Stimulated activated CD8-positive, alpha-beta memory T cell treated with anti-CD3 and anti-CD28 coated beads, Interleukin-7, amount 100 ng/mL, for 24 hours (primary cell): ENCODE data around the gene BCL3.
"Not testable (repeated sequence)": the region's sequence is repeated elsewhere in the genome, so short reads cannot be mapped to it uniquely, and the experiment has no call there.

Source experiments
- DNase-seq: peaks from one replicate; pipeline ENCODE4 v3.0.0-alpha.2; 2020; ENCODE audit warnings: low read depth

Gene BCL3, protein sequence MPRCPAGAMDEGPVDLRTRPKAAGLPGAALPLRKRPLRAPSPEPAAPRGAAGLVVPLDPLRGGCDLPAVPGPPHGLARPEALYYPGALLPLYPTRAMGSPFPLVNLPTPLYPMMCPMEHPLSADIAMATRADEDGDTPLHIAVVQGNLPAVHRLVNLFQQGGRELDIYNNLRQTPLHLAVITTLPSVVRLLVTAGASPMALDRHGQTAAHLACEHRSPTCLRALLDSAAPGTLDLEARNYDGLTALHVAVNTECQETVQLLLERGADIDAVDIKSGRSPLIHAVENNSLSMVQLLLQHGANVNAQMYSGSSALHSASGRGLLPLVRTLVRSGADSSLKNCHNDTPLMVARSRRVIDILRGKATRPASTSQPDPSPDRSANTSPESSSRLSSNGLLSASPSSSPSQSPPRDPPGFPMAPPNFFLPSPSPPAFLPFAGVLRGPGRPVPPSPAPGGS

GRCh38 chr19:44748426-44749254 lies at the start of gene BCL3:
TSS of gene BCL3 (plus strand) at chr19:44748708. CDS start at chr19:44748791, 83 bp downstream.
- DNase-seq, result peak; percentile 28

GRCh38 chr19:44700547-44700946 lies 48.0 kb upstream of the BCL3 start:
- no peak for DNase-seq

GRCh38 chr19:44701228-44701627 lies 47.3 kb upstream of the BCL3 start:
- DNase-seq, result no peak

GRCh38 chr19:44702551-44703176 lies 45.8 kb upstream of the BCL3 start:
- no peak for DNase-seq

DNA sequence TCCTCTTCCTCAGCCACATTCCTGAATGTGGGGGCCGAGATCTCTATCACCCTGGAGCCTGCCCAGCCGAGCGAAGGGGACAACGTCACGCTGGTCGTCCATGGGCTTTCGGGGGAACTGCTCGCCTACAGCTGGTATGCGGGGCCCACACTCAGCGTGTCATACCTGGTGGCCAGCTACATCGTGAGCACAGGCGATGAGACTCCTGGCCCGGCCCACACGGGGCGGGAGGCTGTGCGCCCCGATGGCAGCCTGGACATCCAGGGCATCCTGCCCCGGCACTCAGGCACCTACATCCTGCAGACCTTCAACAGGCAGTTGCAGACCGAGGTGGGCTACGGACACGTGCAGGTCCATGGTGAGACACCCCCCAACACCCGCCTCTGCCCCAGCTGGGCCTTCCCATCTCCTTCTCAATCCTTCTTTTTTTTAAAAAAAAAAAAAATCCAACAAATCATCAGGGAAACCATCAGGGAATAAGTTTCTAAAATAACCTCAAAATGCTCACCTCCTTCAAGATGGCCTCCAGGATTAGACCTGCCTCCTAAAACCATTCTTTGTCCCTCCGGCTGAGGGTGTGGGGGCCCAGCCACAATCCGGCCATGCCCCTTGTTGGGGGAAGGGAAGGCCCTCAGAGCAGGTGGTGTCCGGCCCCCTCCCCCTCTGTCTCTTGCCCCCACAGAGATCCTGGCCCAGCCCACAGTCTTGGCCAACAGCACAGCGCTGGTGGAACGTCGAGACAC lies 45.0 kb upstream of the BCL3 start:
- DNase-seq, result no peak

DNA sequence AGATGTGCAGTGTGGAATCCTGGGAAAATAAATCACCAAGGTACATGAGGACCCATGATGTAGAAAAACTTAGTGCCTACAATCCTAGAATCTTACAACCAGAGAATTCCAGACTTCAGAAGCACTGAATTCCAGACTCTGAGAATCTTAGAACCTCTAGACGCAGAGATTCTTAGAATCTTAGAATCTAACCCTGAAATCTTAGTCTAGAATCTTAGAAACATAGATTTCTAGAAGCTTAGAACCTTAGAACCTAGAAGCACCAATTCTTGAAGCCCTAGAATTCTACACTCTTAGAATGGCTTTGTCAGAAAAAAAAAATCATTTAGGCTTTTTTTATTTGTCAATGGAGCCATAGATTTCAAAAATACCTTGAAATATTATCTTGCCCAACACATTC lies 43.5 kb upstream of the BCL3 start:
- no peak for DNase-seq

DNA sequence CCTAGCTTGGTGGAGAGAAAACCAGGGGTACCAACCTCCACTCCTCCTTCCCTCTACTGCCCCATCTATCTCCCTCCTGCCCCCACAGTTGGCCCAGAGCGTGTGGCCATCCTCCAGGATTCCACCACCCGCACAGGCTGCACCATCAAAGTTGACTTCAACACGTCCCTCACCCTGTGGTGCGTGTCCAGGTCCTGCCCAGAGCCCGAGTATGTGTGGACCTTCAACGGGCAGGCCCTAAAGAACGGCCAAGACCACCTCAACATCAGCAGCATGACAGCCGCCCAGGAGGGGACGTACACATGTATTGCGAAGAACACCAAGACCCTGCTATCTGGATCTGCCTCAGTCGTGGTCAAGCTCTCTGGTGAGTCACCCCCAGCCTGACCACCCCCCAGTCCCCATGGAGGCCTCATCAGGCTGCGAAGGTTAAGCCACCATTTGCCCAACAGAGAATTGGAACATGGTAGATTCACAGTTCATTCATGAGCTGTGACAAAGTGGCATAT lies 43.0 kb upstream of the BCL3 start:
- no peak for DNase-seq

- DNase-seq, result no peak
These were observed 41.8 kb upstream of the BCL3 start for GRCh38 chr19:44706506-44707236.

DNA sequence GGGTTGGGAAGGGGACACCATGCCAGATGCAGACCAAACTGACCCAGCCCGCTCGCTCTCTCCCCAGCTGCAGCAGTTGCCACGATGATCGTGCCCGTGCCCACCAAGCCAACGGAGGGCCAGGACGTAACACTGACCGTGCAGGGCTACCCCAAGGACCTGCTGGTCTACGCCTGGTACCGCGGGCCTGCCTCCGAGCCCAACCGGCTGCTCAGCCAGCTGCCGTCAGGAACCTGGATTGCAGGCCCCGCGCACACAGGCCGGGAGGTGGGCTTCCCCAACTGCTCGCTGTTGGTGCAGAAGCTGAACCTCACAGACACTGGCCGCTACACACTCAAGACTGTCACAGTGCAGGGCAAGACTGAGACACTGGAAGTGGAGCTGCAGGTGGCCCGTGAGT lies 40.7 kb upstream of the BCL3 start:
- DNase-seq, result no peak

GRCh38 chr19:44708940-44709339 lies 39.6 kb upstream of the BCL3 start:
- no peak for DNase-seq

DNA sequence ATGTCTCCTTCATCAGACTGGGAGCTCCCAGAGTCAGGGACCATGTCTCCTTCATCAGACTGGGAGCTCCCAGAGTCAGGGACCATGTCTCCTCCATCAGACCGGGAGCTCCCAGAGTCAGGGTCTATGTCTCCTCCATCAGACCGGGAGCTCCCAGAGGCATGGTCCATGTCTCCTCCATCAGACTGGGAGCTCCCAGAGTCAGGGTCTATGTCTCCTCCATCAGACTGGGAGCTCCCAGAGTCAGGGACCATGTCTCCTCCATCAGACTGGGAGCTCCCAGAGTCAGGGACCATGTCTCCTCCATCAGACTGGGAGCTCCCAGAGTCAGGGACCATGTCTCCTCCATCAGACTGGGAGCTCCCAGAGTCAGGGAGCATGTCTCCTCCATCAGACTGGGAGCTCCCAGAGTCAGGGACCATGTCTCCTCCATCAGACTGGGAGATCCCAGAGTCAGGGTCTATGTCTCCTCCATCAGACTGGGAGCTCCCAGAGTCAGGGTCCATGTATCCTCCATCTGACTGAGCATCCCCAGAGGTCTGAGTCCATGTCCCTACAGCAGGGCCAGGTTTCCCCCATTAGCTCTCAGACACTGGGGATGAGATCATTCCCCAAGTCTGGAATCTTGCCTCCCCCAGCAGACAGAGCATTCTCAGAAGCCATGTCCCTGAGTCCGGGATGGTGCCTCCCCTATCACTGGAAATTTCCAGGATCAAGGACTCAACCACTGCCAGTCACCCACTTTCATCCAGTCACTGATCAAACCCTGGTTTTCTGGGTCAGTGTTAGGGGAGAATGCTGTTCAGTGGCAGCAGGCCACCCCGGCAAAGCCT lies 38.9 kb upstream of the BCL3 start:
- DNase-seq, result not testable (repeated sequence)

GRCh38 chr19:44710483-44710882 lies 38.0 kb upstream of the BCL3 start:
- DNase-seq, result no peak

DNA sequence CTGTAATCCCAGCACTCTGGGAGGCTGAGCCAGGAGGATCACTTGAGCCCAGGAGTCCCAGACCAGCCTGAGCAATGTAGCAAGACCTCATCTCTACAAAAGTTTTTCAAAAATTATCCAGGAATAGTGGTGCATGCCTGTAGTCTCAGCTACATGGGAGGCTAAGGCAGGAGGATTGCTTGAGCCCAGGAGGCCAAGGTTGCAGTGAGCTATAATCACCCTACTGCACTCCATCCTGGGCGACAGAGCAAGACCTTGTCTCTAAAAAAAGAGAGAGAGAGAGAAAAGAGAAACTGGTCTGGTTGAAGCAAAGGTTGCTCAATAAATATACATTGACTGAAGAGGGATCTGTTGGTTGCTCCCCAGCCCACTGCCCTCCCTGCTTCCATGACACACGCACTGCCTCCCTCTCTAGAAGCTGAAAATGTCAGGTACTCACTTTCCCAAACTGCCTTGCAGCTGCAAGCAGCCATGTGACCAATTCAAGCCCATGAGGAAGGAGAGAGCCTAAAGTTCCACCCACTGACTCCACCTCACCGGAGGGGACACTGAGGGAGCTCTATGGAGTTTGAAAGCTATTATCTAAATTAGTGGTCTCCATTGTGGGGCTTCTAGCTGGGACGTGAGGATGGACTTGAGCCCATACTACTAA lies 35.5 kb upstream of the BCL3 start:
- DNase-seq, result no peak

DNA sequence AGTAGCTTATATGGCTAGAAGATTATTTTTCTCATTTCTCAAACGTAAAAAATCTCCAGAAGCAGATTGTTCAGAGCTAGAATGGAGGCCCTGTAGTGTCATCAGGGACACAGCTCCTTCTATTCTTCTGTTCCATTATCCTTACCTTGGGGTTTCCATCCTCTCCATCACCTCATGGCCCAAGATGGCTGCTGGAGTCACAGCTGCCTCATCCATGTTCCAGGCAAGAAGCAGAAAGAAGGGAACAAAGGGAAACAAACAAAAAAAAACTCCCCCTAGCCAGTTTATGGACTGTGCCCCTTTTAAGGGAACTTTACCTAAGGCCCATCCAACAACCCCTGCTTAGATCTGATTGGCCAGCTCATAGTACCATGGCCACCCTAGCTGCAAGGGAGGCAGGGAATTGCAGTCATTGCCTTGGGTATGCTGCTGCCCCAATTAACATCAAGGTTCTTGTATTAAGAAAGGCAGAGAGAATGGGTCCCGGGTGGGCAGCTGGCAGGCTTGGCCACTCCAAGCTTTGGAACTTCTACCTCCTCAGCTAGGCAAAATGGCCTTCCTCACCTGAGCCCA lies 33.8 kb upstream of the BCL3 start:
- DNase-seq, result no peak

DNA sequence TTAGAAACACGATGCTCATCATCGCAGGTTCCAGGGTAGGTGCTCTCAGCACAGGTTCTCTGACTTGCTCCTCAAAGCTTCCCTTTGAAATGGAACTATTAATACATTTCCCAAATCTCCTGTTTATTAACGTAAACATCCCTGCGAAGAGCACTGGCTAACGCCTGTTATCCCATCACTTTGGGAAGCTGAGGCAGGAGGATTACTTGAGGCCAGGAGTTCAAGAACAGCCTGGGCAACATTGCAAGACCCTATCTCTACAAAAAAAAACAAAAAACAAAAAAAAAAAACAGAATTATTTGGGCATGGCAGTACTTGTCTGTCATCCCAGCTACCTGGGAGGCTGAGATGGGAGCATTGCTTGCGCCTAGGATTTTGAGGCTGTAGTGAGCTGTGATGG lies 30.9 kb upstream of the BCL3 start:
- DNase-seq, result no peak

GRCh38 chr19:44718441-44719261 lies 29.9 kb upstream of the BCL3 start:
- DNase-seq, result no peak

DNA sequence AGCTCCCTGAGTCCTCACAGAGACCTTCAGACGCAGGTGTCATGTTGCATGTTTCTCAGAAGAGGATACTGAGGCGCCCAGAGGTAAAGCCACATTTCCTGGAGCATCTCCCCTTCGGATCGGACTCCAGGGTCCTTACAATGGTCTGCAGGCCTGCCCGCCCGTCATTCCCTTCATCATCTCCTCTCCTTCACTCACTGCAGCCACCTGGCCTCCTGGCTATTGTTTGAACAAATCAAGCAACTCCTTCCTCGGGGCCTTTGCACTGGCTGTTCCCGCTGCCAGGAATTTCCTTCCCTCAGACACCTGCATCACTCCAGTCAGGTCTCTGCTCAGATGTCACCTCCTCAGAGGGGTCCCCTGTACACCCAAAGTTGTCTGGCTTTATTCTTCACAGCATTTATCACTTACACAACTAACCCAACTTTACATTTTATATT lies 29.2 kb upstream of the BCL3 start:
- no peak for DNase-seq

GRCh38 chr19:44720396-44720795 lies 28.1 kb upstream of the BCL3 start:
- DNase-seq, result not testable (repeated sequence)
